Stimulated activated CD8-positive, alpha-beta memory T cell treated with anti-CD3 and anti-CD28 coated beads, Interleukin-15, amount 100 ng/mL, for 1 hour (primary cell): ENCODE data around the gene DOCK3.
"Not testable (repeated sequence)": the region's sequence is repeated elsewhere in the genome, so short reads cannot be mapped to it uniquely, and the experiment has no call there.

Experiments
- DNase-seq: peaks from one replicate; pipeline ENCODE4 v3.0.0-alpha.2; 2020; ENCODE audit warnings: low read depth

The DOCK3 gene

GRCh38 chr3:50651920-50652529 lies 22.7 kb upstream of the DOCK3 start:
- DNase-seq: no peak

GRCh38 chr3:50652709-50653108 lies 22.0 kb upstream of the DOCK3 start:
- peak; percentile 26 for DNase-seq

GRCh38 chr3:50653937-50654595 lies 20.7 kb upstream of the DOCK3 start:
- no peak for DNase-seq

- no peak for DNase-seq
Measured at GRCh38 chr3:50655009-50655830, 19.5 kb upstream of the DOCK3 start.

- no peak for DNase-seq
Measured at GRCh38 chr3:50656417-50657195, 18.1 kb upstream of the DOCK3 start.

- DNase-seq: no peak
Measured at GRCh38 chr3:50657407-50657806, 17.3 kb upstream of the DOCK3 start.

GRCh38 chr3:50657816-50658215 lies 16.9 kb upstream of the DOCK3 start:
- DNase-seq: no peak

- no peak for DNase-seq
Measured at GRCh38 chr3:50658416-50658815, 16.3 kb upstream of the DOCK3 start.

GRCh38 chr3:50658831-50659230 lies 15.9 kb upstream of the DOCK3 start:
- no peak for DNase-seq

GRCh38 chr3:50660386-50660785 lies 14.3 kb upstream of the DOCK3 start:
- DNase-seq: no peak

GRCh38 chr3:50661321-50661837 lies 13.3 kb upstream of the DOCK3 start:
- no peak for DNase-seq

- DNase-seq: no peak
Measured at GRCh38 chr3:50662408-50662807, 12.3 kb upstream of the DOCK3 start.

- DNase-seq: no peak
Measured at GRCh38 chr3:50665081-50665840, 9.5 kb upstream of the DOCK3 start.

- not testable (repeated sequence) for DNase-seq
Measured at GRCh38 chr3:50665841-50666115, 8.9 kb upstream of the DOCK3 start.

- DNase-seq: no peak
Measured at GRCh38 chr3:50666837-50667236, 7.9 kb upstream of the DOCK3 start.

- DNase-seq: no peak
Measured at GRCh38 chr3:50671331-50671730, 3.4 kb upstream of the DOCK3 start.

GRCh38 chr3:50672656-50673055 lies 2.1 kb upstream of the DOCK3 start:
- DNase-seq: no peak

- DNase-seq: no peak
Measured at GRCh38 chr3:50673931-50674330, 796 bp upstream of the DOCK3 start.

- peak; percentile 27 for DNase-seq
Measured at GRCh38 chr3:50675179-50676030, 678 bp downstream of the DOCK3 start.

GRCh38 chr3:50676031-50676705 lies 1.4 kb downstream of the DOCK3 start:
- DNase-seq: no peak
